Measurements from ENCODE around the gene AIG1. TPM values are rescaled to one million over a fixed set of nuclear protein-coding genes. Genes with fewer than 3 reads are reported as not detected.

The AIG1 gene
- total and polyA plus RNA-seq, 2 of the 13 experiments (the other 11 are each of a cell fraction or from before 2014, with no cell fraction given), result 115 to 197 TPM

DNA sequence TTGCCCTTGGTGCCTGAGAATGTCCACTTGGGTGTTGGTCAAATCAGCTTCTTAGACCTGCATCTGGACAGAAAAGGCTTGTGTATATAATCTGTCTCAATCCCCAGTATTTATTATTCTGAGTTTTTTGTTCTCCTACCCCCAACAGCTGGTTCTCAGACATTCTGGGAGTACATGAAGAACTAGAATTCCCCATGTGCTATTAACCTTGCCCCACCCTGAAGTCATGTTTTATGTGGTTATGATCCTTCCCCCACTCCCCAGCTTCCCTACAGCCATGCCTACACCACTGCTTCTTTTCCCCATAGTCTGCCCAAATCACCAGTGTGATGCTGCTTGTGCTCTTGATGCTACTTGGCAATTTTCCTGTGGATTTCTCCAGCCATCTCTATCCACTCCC, 232.8 kb downstream of the AIG1 start:
- no TSS peak for BruUV-seq (replicated peaks)
- H3K36me3 ChIP-seq (replicated peaks in 1 of 2; ENCODE audit: control insufficient read depth in 1 of 2, insufficient read depth in 2 of 2, low read length in 2 of 2), result no peaks in the 10 kb centered on the region; a peak in 1 of 5 replicates
- TF ChIP-seq DNMT3B (CRISPR knock-in tag; conservative IDR thresholded peaks at IDR 0.05), result no peak
- TF ChIP-seq ZNF619 (CRISPR knock-in tag; IDR thresholded peaks at IDR 0.05), result no peak
- TF ChIP-seq, protein P1, sequence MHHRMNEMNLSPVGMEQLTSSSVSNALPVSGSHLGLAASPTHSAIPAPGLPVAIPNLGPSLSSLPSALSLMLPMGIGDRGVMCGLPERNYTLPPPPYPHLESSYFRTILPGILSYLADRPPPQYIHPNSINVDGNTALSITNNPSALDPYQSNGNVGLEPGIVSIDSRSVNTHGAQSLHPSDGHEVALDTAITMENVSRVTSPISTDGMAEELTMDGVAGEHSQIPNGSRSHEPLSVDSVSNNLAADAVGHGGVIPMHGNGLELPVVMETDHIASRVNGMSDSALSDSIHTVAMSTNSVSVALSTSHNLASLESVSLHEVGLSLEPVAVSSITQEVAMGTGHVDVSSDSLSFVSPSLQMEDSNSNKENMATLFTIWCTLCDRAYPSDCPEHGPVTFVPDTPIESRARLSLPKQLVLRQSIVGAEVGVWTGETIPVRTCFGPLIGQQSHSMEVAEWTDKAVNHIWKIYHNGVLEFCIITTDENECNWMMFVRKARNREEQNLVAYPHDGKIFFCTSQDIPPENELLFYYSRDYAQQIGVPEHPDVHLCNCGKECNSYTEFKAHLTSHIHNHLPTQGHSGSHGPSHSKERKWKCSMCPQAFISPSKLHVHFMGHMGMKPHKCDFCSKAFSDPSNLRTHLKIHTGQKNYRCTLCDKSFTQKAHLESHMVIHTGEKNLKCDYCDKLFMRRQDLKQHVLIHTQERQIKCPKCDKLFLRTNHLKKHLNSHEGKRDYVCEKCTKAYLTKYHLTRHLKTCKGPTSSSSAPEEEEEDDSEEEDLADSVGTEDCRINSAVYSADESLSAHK (CRISPR knock-in tag; IDR thresholded peaks at IDR 0.05; ENCODE audit: borderline replicate concordance), result no peak

DNA sequence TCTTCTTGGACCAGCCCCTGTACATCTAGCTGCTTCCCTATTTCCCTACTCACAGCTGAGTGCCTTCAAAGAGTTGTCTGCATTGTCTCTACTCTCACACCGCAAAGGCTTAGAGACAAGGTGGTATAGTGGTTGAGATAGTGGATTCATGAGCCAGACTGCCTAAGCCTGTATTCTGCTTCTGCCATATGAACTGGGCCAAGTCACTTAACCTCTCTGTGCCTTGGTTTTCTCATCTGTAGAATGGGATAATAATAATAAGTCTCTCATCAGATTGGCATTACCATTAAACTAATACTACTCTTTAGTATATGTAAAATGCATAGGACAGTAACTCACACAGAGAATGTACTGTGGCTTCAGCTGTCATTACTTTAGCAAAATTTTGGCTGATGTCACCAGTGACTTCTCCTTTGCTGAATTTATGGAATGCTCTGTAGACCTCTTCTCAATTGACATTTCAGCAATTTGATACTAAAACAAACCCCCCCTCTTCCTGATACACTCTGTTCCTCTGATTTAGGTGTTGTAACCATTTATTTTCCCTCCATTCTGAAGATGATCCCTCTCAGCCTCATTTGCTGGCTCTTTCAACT, 233.7 kb downstream of the AIG1 start:
- Histone ChIP-seq H3K27me3 (ENCODE audit: control insufficient read depth in 1 of 2, insufficient read depth in 2 of 2, low read length in 2 of 2) (no peaks in the 10 kb centered on the region), H3K27ac (ENCODE audit: extremely low read length, insufficient read depth, low read length) (no peak overlapping the region), H2AFZ (ENCODE audit: low read length) (no peak overlapping the region), H3K4me3 (replicated peaks in 1 of 3; ENCODE audit: insufficient read depth in 1 of 3, low read depth in 2 of 3, low read length in 3 of 3) (no peak overlapping the region), H3K4me2 (ENCODE audit: low read depth, low read length) (no peak overlapping the region), H3K79me2 (ENCODE audit: insufficient read depth, low read length) (no peaks in the 10 kb centered on the region), H3K9me3 (ENCODE audit: low read length) (no peaks in the 10 kb centered on the region), H3K4me1 (ENCODE audit: insufficient read depth, low read length) (no peaks in the 10 kb centered on the region), H3K36me3 (replicated peaks in 1 of 2; ENCODE audit: control insufficient read depth in 1 of 2, insufficient read depth in 2 of 2, low read length in 2 of 2) (no peaks in the 10 kb centered on the region), H3K9ac (ENCODE audit: insufficient read depth, low read depth, low read length) (no peak overlapping the region), H4K20me1 (ENCODE audit: insufficient read depth, low read length) (no peaks in the 10 kb centered on the region)
- intact Hi-C loops (cut with micrococcal nuclease; ENCODE audit: unreplicated experiment) (no loop called here), in situ Hi-C loops (cut with HindIII; ENCODE audit: extremely low pct_ligation_motif_present, low pct_unique_long_range_greater_than_20kb) (no loop called here)
- ChIA-PET POLR2A (no interaction called here), CTCF (ENCODE audit: low intra/inter-chr PET ratio, low total read pairs) (no interaction called here)
- TF ChIP-seq ZNF629 (CRISPR knock-in tag; conservative IDR thresholded peaks at IDR 0.05), result peak; percentile 81
- TF ChIP-seq, protein P2, sequence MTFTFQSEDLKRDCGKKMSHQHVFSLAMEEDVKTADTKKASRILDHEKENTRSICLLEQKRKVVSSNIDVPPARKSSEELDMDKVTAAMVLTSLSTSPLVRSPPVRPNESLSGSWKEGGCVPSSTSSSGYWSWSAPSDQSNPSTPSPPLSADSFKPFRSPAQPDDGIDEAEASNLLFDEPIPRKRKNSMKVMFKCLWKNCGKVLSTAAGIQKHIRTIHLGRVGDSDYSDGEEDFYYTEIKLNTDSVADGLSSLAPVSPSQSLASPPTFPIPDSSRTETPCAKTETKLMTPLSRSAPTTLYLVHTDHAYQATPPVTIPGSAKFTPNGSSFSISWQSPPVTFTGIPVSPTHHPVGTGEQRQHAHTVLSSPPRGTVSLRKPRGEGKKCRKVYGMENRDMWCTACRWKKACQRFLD (CRISPR knock-in tag; IDR thresholded peaks at IDR 0.05; ENCODE audit: borderline replicate concordance), result no peak
- WGBS (ENCODE audit: low lambda C conversion rate), result 59% methylated on average over 1 of the region's 1 CpG
- no TSS peak for BruUV-seq (replicated peaks)
- DNase-seq (ENCODE audit: low spot score) (no peak), FAIRE-seq (no peak), ATAC-seq (no peak)

More for the DNA sequence above, 232.8 kb downstream of the AIG1 start:
- no peak for FAIRE-seq
- H3K4me3 ChIP-seq (replicated peaks in 1 of 3; ENCODE audit: insufficient read depth in 1 of 3, low read depth in 2 of 3, low read length in 3 of 3), result no peak overlapping the region
- in situ Hi-C loops (cut with HindIII; ENCODE audit: extremely low pct_ligation_motif_present, low pct_unique_long_range_greater_than_20kb) (no loop called here), intact Hi-C loops (cut with micrococcal nuclease; ENCODE audit: unreplicated experiment) (no loop called here)
- H3K27ac ChIP-seq (ENCODE audit: extremely low read length, insufficient read depth, low read length), result no peak overlapping the region
- no peak for DNase-seq (ENCODE audit: low spot score)
- no peak overlapping the region for H3K4me2 ChIP-seq (ENCODE audit: low read depth, low read length)
- H2AFZ ChIP-seq (ENCODE audit: low read length), result no peak overlapping the region
- H3K9ac ChIP-seq (ENCODE audit: insufficient read depth, low read depth, low read length), result no peak overlapping the region
- no peaks in the 10 kb centered on the region for H3K27me3 ChIP-seq (ENCODE audit: control insufficient read depth in 1 of 2, insufficient read depth in 2 of 2, low read length in 2 of 2)
- H3K4me1 ChIP-seq (ENCODE audit: insufficient read depth, low read length), result no peaks in the 10 kb centered on the region
- ChIA-PET CTCF (ENCODE audit: low intra/inter-chr PET ratio, low total read pairs) (no interaction called here), POLR2A (no interaction called here)
- H3K79me2 ChIP-seq (ENCODE audit: insufficient read depth, low read length), result no peaks in the 10 kb centered on the region
- ATAC-seq, result no peak
- no peaks in the 10 kb centered on the region for H3K9me3 ChIP-seq (ENCODE audit: low read length)
- no peaks in the 10 kb centered on the region for H4K20me1 ChIP-seq (ENCODE audit: insufficient read depth, low read length)

All from HepG2 (cell line).